B cell (primary cell): Measurements from ENCODE around the gene FANCD2. TPM values are rescaled to one million over a fixed set of nuclear protein-coding genes. Genes with fewer than 3 reads are reported as not detected.

Source experiments
- ATAC-seq: fragments of 200-7000 bp; cut with Tn5 transposase; one replicate; pipeline ENCODE4 v1.10.0; 2021; ENCODE audit warnings: low read depth, mild to moderate bottlenecking, moderate number of reproducible peaks, moderate library complexity
- CTCF ChIA-PET: fragments of 350-600 bp; sonication (Branson Sonifier 250); formaldehyde crosslinking; loops from one replicate; lab custom pipeline; 2021; ENCODE audit warnings: antibody characterized with exemption, inconsistent platforms; lab: Charles Lee
- POLR2A ChIA-PET: fragments of 350-600 bp; sonication (Branson Sonifier 250); formaldehyde crosslinking; loops from one replicate; lab custom pipeline; 2021; ENCODE audit warnings: antibody characterized with exemption; lab: Charles Lee
- DNase-seq: peaks from one replicate; pipeline ENCODE4 v3.0.0; 2013
- H2AFZ ChIP-seq: 2 replicates; pipeline ENCODE4 v1.6.1; 2012; ENCODE audit warnings: mild to moderate bottlenecking, low read depth, low read length; ENCODE audit not compliant: insufficient read depth, poor library complexity, severe bottlenecking
- H3K27ac ChIP-seq, 2 donors: 1 replicate in 1 of 2; 2 replicates in 1 of 2; pipeline ENCODE4 v1.5.1; 2012 to 2013; ENCODE audit warnings: low read length in 2 of 2, mild to moderate bottlenecking in 2 of 2, moderate library complexity in 1 of 2
- H3K27me3 ChIP-seq, 4 experiments: fragments of 200-600 bp in 1 of 4; sonication (generic) in 1 of 4; replicated peaks in 1 of 4; 1 replicate in 2 of 4; 2 replicates in 2 of 4; pipeline versions ENCODE4 v1.6.1 to v1.7.0; 2013 to 2016; ENCODE audit warnings: low read length in 3 of 4, mild to moderate bottlenecking in 2 of 4, mixed read lengths in 1 of 4, moderate library complexity in 1 of 4; ENCODE audit not compliant: insufficient read depth in 4 of 4, control insufficient read depth in 3 of 4; ENCODE audit errors: control extremely low read depth in 1 of 4
- H3K36me3 ChIP-seq, 2 experiments: replicated peaks in 1 of 2; 1 replicate in 1 of 2; 2 replicates in 1 of 2; pipeline versions ENCODE4 v1.6.1 to v1.7.1; 2013; ENCODE audit warnings: low read length in 1 of 2; ENCODE audit not compliant: insufficient read depth in 2 of 2, control insufficient read depth in 1 of 2; ENCODE audit errors: control extremely low read depth in 1 of 2, extremely low read depth in 1 of 2
- H3K4me1 ChIP-seq, 2 donors: fragments of 200-600 bp in 1 of 2; sonication (generic) in 1 of 2; 1 replicate in 1 of 2; 2 replicates in 1 of 2; pipeline versions ENCODE4 v1.5.1 to v1.6.1; 2013 to 2017; ENCODE audit warnings: low read length in 2 of 2; ENCODE audit not compliant: control insufficient read depth in 2 of 2, insufficient read depth in 2 of 2
- H3K4me2 ChIP-seq: replicated peaks from 2 replicates; pipeline ENCODE3; 2012; ENCODE audit warnings: mild to moderate bottlenecking, low read depth, low read length; ENCODE audit not compliant: poor library complexity, severe bottlenecking
- H3K4me3 ChIP-seq, 5 experiments: fragments of 200-600 bp in 1 of 5; sonication (generic) in 1 of 5; 1 replicate in 3 of 5; 2 replicates in 2 of 5; pipeline versions ENCODE4 v1.5.1 to v1.7.0; 2011 to 2016; ENCODE audit warnings: low read length in 4 of 5, mild to moderate bottlenecking in 4 of 5, low read depth in 2 of 5, control low read depth in 1 of 5, moderate library complexity in 1 of 5; ENCODE audit not compliant: insufficient read depth in 1 of 5; ENCODE audit errors: control extremely low read depth in 1 of 5, extremely low read depth in 1 of 5
- H3K79me2 ChIP-seq: fragments of 200-600 bp; sonication (generic); one replicate; pipeline ENCODE4 v1.6.0; 2016; ENCODE audit warnings: low read length; ENCODE audit not compliant: control insufficient read depth, insufficient read depth
- H3K9ac ChIP-seq: fragments of 200-600 bp; sonication (generic); 2 replicates; pipeline ENCODE4 v1.6.1; 2017; ENCODE audit warnings: mild to moderate bottlenecking, low read length, moderate library complexity
- H3K9me3 ChIP-seq, 3 donors: one replicate each; pipeline versions ENCODE4 v1.6.1 to v1.7.1; 2013; ENCODE audit warnings: low read length in 2 of 3; ENCODE audit not compliant: control insufficient read depth in 2 of 3, insufficient read depth in 1 of 3; ENCODE audit errors: control extremely low read depth in 1 of 3
- H4K20me1 ChIP-seq: 2 replicates; pipeline ENCODE4 v1.6.0; 2012; ENCODE audit warnings: mild to moderate bottlenecking, low read length; ENCODE audit not compliant: insufficient read depth, control insufficient read depth, poor library complexity, severe bottlenecking
- H3K27ac Mint-ChIP-seq: one replicate; pipeline ENCODE4 v1.8.0; 2021; ENCODE audit warnings: mixed read lengths
- H3K27me3 Mint-ChIP-seq: one replicate; pipeline ENCODE4 v1.8.0; 2021; ENCODE audit warnings: mixed read lengths
- H3K4me1 Mint-ChIP-seq: one replicate; pipeline ENCODE4 v1.8.0; 2021; ENCODE audit warnings: mixed read lengths
- H3K4me3 Mint-ChIP-seq: one replicate; pipeline ENCODE4 v1.8.0; 2021; ENCODE audit warnings: mixed read lengths
- H3K9me3 Mint-ChIP-seq: one replicate; pipeline ENCODE4 v1.8.0; 2022; ENCODE audit warnings: mixed read lengths; ENCODE audit not compliant: insufficient read depth
- CTCF ChIP-seq: fragments of 200-600 bp; IDR thresholded peaks from one replicate; pipeline ENCODE4 v1.8.0; 2022; ENCODE audit warnings: antibody characterized with exemption, mild to moderate bottlenecking
- EZH2 ChIP-seq: IDR thresholded peaks from 2 replicates; pipeline ENCODE4 v1.6.1; 2012; ENCODE audit warnings: borderline replicate concordance, low read depth, mild to moderate bottlenecking, moderate library complexity, low read length; ENCODE audit not compliant: insufficient read depth, poor library complexity, severe bottlenecking
- WGBS: methylation state at CpG from one replicate; pipeline ENCODE4 v1.1.5; 2013; ENCODE audit warnings: missing lambda C conversion rate; ENCODE audit not compliant: insufficient coverage; 5-methylcytosine and 5-hydroxymethylcytosine counted together
- intact Hi-C: fragments of 100-400 bp; cut with micrococcal nuclease; formaldehyde crosslinking; loops from one replicate; pipeline ENCODE4 v1.10.0; 2022
- polyA plus RNA-seq: library from polyadenylated mRNA; depleted of rRNA; stranded (reverse); fragments of >200 nt; gene quantifications from 2 replicates; pipeline ENCODE4 v1.2.3, GENCODE V29; 2012
- total RNA-seq, 2 donors: library from RNA; stranded (reverse); fragments of 120-200 nt in 1 of 2; gene quantifications; 1 replicate in 1 of 2; 2 replicates in 1 of 2; pipeline versions ENCODE4 v1.2.3 to v1.2.4, GENCODE V29; 2013 to 2022

Gene FANCD2
- total and polyA plus RNA-seq, 2 donors (not counting 1 experiment from before 2014, with no cell fraction given), result 31.7 to 65.8 TPM

GRCh38 chr3:10008588-10009344 is 17.5 kb upstream of the FANCD2 start:
- H3K4me3 ChIP-seq, result peak overlapping the region in 4 of 5 experiments; percentile 38 to 56 (median 44)
- POLR2A ChIA-PET, result interaction anchor here (0.6 kb wide), 1 partner anchor 19 kb away, joined by 7 read pairs; no protein-coding TSS in a partner anchor
- Mint-ChIP-seq H3K27me3 (no peaks in the 10 kb centered on the region), H3K27ac (no peak overlapping the region), H3K4me3 (peak overlapping the region; percentile 85), H3K4me1 (peaks cover 20% of the 10 kb centered on the region), H3K9me3 (no peaks in the 10 kb centered on the region)
- H3K79me2 ChIP-seq, result peaks cover 10% of the 10 kb centered on the region
- H3K4me1 ChIP-seq, result peaks cover 14 to 29% of the 10 kb centered on the region in 2 donors
- peak overlapping the region; percentile 57 for H3K9ac ChIP-seq
- H3K27me3 ChIP-seq, result no peaks in the 10 kb centered on the region
- H4K20me1 ChIP-seq, result peaks cover 8% of the 10 kb centered on the region
- intact Hi-C loops, result loop anchor here (1.0 kb wide), 1 partner anchor 240 kb away; the partner anchor contains the start of gene TATDN2
- TF ChIP-seq EZH2 (no peak), CTCF (no peak)
- H3K36me3 ChIP-seq, result no peaks in the 10 kb centered on the region
- H3K27ac ChIP-seq, result no peak overlapping the region
- ATAC-seq (peak; percentile 76), DNase-seq (peak; percentile 90)
- H3K9me3 ChIP-seq, result no peaks in the 10 kb centered on the region
- 10% methylated on average over 17 of the region's 23 CpGs for WGBS
- H3K4me2 ChIP-seq, result peak overlapping the region; percentile 65
- H2AFZ ChIP-seq, result peak overlapping the region; percentile 59
- CTCF ChIA-PET, result no interaction called here

GRCh38 chr3:10010421-10010877 is 15.8 kb upstream of the FANCD2 start:
- Mint-ChIP-seq H3K27ac (no peak overlapping the region), H3K4me1 (peaks cover 20% of the 10 kb centered on the region), H3K9me3 (no peaks in the 10 kb centered on the region), H3K27me3 (no peaks in the 10 kb centered on the region), H3K4me3 (peak overlapping the region; percentile 85)
- peak overlapping the region; percentile 94 for H3K4me2 ChIP-seq
- H4K20me1 ChIP-seq, result peaks cover 8% of the 10 kb centered on the region
- peak; percentile 39 for DNase-seq
- ChIA-PET POLR2A (interaction anchor here (0.5 to 1.4 kb wide), 4 partner anchors 10 to 78 kb away, joined by 3 to 9 read pairs (median 6); partner anchors contain the start of genes CRELD1 and FANCD2), CTCF (no interaction called here)
- no peak overlapping the region for H3K27ac ChIP-seq
- no peaks in the 10 kb centered on the region for H3K9me3 ChIP-seq
- peaks cover 14 to 29% of the 10 kb centered on the region in 2 donors for H3K4me1 ChIP-seq
- H3K79me2 ChIP-seq, result peaks cover 10% of the 10 kb centered on the region
- H3K4me3 ChIP-seq, result peak overlapping the region in 4 of 5 experiments; percentile 46 to 64 (median 57)
- ATAC-seq, result no peak
- intact Hi-C loops, result no loop called here
- WGBS, result 8% methylated on average over 9 of the region's 9 CpGs
- no peaks in the 10 kb centered on the region for H3K36me3 ChIP-seq
- H3K9ac ChIP-seq, result peak overlapping the region; percentile 70
- peak overlapping the region; percentile 73 for H2AFZ ChIP-seq
- no peaks in the 10 kb centered on the region for H3K27me3 ChIP-seq
- TF ChIP-seq EZH2, result no peak
- TF ChIP-seq CTCF, result no peak
